Measurements from ENCODE around the gene TEAD3.
A peak's percentile ranks its signal among the peaks of the same experiment; 100 is the strongest.
"Not testable (repeated sequence)": the region's sequence is repeated elsewhere in the genome, so short reads cannot be mapped to it uniquely, and the experiment has no call there.

The TEAD3 gene

DNA sequence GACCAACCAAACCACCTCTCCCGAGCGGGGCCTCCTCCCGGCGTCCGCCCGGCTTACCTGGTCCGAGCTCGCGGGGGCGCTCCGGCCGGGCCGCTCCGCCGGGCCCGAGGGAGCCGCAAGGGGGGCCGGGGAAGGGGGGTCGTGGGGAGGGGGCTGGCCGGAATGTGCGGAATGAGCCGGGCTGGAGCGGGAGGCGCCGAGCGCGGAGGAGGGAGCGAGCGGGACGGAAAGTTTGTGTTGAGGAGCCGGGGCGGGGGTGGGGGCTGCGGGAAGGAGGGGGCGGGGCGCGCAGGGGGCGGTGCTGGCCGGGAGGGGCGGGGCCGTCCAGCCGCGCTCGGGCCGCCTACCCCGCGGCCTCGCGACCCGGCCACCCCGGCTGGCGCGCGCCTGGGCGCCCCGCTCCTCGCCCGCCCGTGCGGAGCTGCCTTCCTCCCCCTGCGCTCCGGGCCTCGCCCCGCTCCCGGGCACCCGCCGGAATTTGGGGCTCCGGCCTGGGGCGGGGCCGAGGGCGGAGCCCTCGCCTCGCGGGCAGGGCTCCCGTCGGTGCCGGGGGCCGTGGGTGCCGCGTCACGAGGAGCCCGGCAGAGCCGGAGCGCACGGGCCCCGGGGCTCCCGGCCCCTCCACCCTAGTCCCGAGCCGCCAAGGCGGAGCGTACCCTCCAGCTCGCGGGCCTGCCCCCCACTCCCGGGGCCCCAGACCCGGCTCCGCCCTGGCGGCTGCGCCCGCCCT is at the start of gene TEAD3:
Gene TEAD3 (minus strand): TSS at position 239 of the 730 bp plus-strand sequence.
- H3K4me3 ChIP-seq (ENCODE audit: low read length in 2 of 2) = peak within 1 kb of the TSS; percentile 72 to 84
- H3K27ac ChIP-seq (ENCODE audit: low read length) = peak within 1 kb of the TSS; percentile 100
- H3K9me3 ChIP-seq (ENCODE audit: control insufficient read depth in 2 of 2, low read length in 2 of 2) = no peaks in the 10 kb centered on the region
- H3K4me1 ChIP-seq (ENCODE audit: control insufficient read depth, insufficient read depth, low read length) = peaks cover 53% of the 10 kb centered on the region
- H3K36me3 ChIP-seq (ENCODE audit: control insufficient read depth in 2 of 2, insufficient read depth in 2 of 2, low read length in 2 of 2) = peaks cover 0 to 5% of the 10 kb centered on the region in 2 donors
- H3K27me3 ChIP-seq (ENCODE audit: control insufficient read depth in 1 of 2, insufficient read depth in 2 of 2, low read length in 2 of 2) = peaks cover 3 to 4% of the 10 kb centered on the region in 2 donors
- peak within 1 kb of the TSS; percentile 94 to 97 for H3K9ac ChIP-seq (ENCODE audit: low read length in 2 of 2)

- H3K27ac ChIP-seq (ENCODE audit: low read length) = no peak overlapping the region
- H3K9ac ChIP-seq (ENCODE audit: low read length in 2 of 2) = no peak overlapping the region
- H3K9me3 ChIP-seq (ENCODE audit: control insufficient read depth in 2 of 2, low read length in 2 of 2) = no peaks in the 10 kb centered on the region
- H3K4me1 ChIP-seq (ENCODE audit: control insufficient read depth, insufficient read depth, low read length) = no peaks in the 10 kb centered on the region
- H3K27me3 ChIP-seq (ENCODE audit: control insufficient read depth in 1 of 2, insufficient read depth in 2 of 2, low read length in 2 of 2) = no peaks in the 10 kb centered on the region
- H3K4me3 ChIP-seq (ENCODE audit: low read length in 2 of 2) = no peak overlapping the region
- no peaks in the 10 kb centered on the region for H3K36me3 ChIP-seq (ENCODE audit: control insufficient read depth in 2 of 2, insufficient read depth in 2 of 2, low read length in 2 of 2)
Measured at GRCh38 chr6:35544769-35545361, 48.0 kb upstream of the TEAD3 start.

GRCh38 chr6:35543459-35544193 is 46.7 kb upstream of the TEAD3 start:
- Histone ChIP-seq H3K27ac (ENCODE audit: low read length) (no peak overlapping the region), H3K4me1 (ENCODE audit: control insufficient read depth, insufficient read depth, low read length) (no peaks in the 10 kb centered on the region), H3K9ac (ENCODE audit: low read length in 2 of 2) (no peak overlapping the region), H3K27me3 (ENCODE audit: control insufficient read depth in 1 of 2, insufficient read depth in 2 of 2, low read length in 2 of 2) (no peaks in the 10 kb centered on the region), H3K36me3 (ENCODE audit: control insufficient read depth in 2 of 2, insufficient read depth in 2 of 2, low read length in 2 of 2) (no peaks in the 10 kb centered on the region), H3K9me3 (ENCODE audit: control insufficient read depth in 2 of 2, low read length in 2 of 2) (no peaks in the 10 kb centered on the region), H3K4me3 (ENCODE audit: low read length in 2 of 2) (no peak overlapping the region)

DNA sequence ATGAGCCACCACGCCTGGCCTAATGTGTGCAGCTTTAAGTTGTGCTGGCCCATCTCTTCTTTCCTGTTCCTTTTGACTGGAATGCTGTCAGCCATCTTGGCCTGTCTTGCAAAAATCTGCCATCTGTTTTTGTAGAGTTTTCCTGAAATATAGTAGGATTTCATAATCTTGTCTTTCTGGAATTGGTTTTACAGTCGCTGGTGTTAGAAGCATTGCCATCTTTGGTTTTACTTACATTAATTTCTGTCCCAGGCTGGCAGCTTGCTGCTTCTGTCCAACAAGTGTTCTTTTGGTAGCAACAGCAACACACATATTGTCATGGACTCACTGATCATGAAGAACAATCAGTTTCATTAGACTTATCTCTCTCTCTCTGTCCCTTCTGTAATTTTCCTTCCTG is 45.0 kb upstream of the TEAD3 start:
- Histone ChIP-seq H3K9ac (ENCODE audit: low read length in 2 of 2) (no peak overlapping the region), H3K4me3 (ENCODE audit: low read length in 2 of 2) (no peak overlapping the region), H3K27me3 (ENCODE audit: control insufficient read depth in 1 of 2, insufficient read depth in 2 of 2, low read length in 2 of 2) (no peaks in the 10 kb centered on the region), H3K9me3 (ENCODE audit: control insufficient read depth in 2 of 2, low read length in 2 of 2) (no peaks in the 10 kb centered on the region), H3K27ac (ENCODE audit: low read length) (no peak overlapping the region), H3K36me3 (ENCODE audit: control insufficient read depth in 2 of 2, insufficient read depth in 2 of 2, low read length in 2 of 2) (no peaks in the 10 kb centered on the region), H3K4me1 (ENCODE audit: control insufficient read depth, insufficient read depth, low read length) (no peaks in the 10 kb centered on the region)

- Histone ChIP-seq H3K4me3 (ENCODE audit: low read length in 2 of 2) (no peak overlapping the region), H3K27me3 (ENCODE audit: control insufficient read depth in 1 of 2, insufficient read depth in 2 of 2, low read length in 2 of 2) (peaks cover 0 to 2% of the 10 kb centered on the region in 2 donors), H3K27ac (ENCODE audit: low read length) (no peak overlapping the region), H3K9me3 (ENCODE audit: control insufficient read depth in 2 of 2, low read length in 2 of 2) (no peaks in the 10 kb centered on the region), H3K36me3 (ENCODE audit: control insufficient read depth in 2 of 2, insufficient read depth in 2 of 2, low read length in 2 of 2) (no peaks in the 10 kb centered on the region), H3K4me1 (ENCODE audit: control insufficient read depth, insufficient read depth, low read length) (no peaks in the 10 kb centered on the region), H3K9ac (ENCODE audit: low read length in 2 of 2) (no peak overlapping the region)
Measured at GRCh38 chr6:35539223-35539622, 42.3 kb upstream of the TEAD3 start.

DNA sequence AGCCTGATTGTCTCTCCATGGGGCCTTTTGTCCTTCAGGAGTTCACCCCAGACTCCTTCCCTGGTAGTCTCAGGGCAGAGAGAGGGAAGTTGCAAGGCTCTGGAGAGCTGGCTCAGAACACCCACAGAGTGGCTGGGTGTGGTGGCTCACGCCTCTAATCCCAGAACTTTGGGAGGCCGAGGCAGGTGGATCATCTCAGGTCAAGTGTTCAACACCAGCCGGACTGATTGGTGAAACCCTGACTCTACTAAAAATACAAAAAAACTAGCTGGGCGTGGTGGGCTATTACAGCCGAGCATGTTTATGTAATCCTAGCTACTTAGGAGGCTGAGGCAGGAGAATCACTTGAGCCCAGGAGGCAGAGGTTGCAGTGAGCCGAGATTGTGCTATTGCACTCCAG is 39.0 kb upstream of the TEAD3 start:
- H3K4me3 ChIP-seq (ENCODE audit: low read length in 2 of 2); H3K27me3 ChIP-seq (ENCODE audit: control insufficient read depth in 1 of 2, insufficient read depth in 2 of 2, low read length in 2 of 2); H3K27ac ChIP-seq (ENCODE audit: low read length); H3K9ac ChIP-seq (ENCODE audit: low read length in 2 of 2); H3K9me3 ChIP-seq (ENCODE audit: control insufficient read depth in 2 of 2, low read length in 2 of 2); H3K4me1 ChIP-seq (ENCODE audit: control insufficient read depth, insufficient read depth, low read length); H3K36me3 ChIP-seq (ENCODE audit: control insufficient read depth in 2 of 2, insufficient read depth in 2 of 2, low read length in 2 of 2): not testable (repeated sequence)

DNA sequence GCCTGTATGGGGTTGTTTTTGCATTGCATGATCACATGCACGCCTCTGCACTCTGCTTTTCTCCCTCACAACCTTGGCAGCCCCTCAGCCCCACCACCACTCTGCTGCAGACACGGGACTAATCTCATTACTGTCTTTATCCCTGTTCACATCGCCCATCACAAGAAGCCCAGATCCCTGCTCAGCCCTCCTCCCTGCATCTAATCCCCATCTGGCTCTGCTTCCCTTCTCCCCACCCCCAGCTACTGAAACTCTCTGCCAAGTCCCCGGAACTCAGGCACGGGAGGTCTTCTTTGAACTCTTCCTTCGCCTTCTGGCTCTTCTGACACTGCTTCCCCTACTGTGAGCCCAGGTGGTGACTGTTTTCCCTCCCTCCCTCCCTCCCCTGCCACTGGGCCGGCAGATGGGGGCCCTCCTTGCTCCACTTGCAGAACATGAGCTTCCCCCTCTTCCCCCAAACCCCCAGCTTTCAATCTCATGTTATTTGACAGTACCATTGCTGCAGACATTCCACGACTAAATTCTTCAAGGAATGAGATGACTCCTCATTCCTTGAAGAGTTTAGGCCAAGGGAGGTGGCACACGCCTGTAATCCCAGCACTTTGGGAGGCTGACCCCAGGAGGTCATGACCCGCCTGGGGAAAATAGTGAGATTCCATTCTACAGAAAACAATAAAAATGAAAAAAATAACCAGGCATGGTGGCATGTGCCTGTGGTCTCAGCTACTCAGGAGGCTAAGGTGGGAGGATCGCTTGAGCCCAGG is 37.7 kb upstream of the TEAD3 start:
- Histone ChIP-seq H3K9ac (ENCODE audit: low read length in 2 of 2) (no peak overlapping the region), H3K36me3 (ENCODE audit: control insufficient read depth in 2 of 2, insufficient read depth in 2 of 2, low read length in 2 of 2) (no peaks in the 10 kb centered on the region), H3K27me3 (ENCODE audit: control insufficient read depth in 1 of 2, insufficient read depth in 2 of 2, low read length in 2 of 2) (peaks cover 0 to 2% of the 10 kb centered on the region in 2 donors), H3K27ac (ENCODE audit: low read length) (no peak overlapping the region), H3K4me1 (ENCODE audit: control insufficient read depth, insufficient read depth, low read length) (no peaks in the 10 kb centered on the region), H3K9me3 (ENCODE audit: control insufficient read depth in 2 of 2, low read length in 2 of 2) (no peaks in the 10 kb centered on the region), H3K4me3 (ENCODE audit: low read length in 2 of 2) (no peak overlapping the region)

DNA sequence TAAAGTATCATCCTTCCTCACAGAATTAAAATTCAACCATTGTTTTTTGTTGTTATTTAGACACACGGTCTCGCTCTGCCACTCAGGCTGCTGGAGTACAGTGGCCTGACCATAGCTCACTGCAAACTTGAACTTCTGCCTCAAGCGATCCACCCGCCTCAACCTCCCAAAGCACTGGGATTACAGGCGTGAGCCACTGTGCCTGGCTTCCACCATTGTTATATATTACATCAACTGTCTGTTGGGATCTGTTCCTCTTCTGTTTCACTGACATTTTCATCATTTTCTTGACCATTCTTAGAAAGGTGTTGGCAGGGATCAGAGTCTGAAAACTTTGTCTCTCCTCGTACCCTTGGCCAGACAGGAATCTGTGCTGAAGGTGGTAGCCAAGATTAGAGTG is 37.1 kb upstream of the TEAD3 start:
- no peak overlapping the region for H3K4me3 ChIP-seq (ENCODE audit: low read length in 2 of 2)
- peaks cover 0 to 2% of the 10 kb centered on the region in 2 donors for H3K27me3 ChIP-seq (ENCODE audit: control insufficient read depth in 1 of 2, insufficient read depth in 2 of 2, low read length in 2 of 2)
- H3K9ac ChIP-seq (ENCODE audit: low read length in 2 of 2) = no peak overlapping the region
- H3K36me3 ChIP-seq (ENCODE audit: control insufficient read depth in 2 of 2, insufficient read depth in 2 of 2, low read length in 2 of 2) = no peaks in the 10 kb centered on the region
- no peaks in the 10 kb centered on the region for H3K4me1 ChIP-seq (ENCODE audit: control insufficient read depth, insufficient read depth, low read length)
- no peak overlapping the region for H3K27ac ChIP-seq (ENCODE audit: low read length)
- no peaks in the 10 kb centered on the region for H3K9me3 ChIP-seq (ENCODE audit: control insufficient read depth in 2 of 2, low read length in 2 of 2)

- H3K4me1 ChIP-seq (ENCODE audit: control insufficient read depth, insufficient read depth, low read length) = no peaks in the 10 kb centered on the region
- no peak overlapping the region for H3K4me3 ChIP-seq (ENCODE audit: low read length in 2 of 2)
- no peak overlapping the region for H3K27ac ChIP-seq (ENCODE audit: low read length)
- H3K27me3 ChIP-seq (ENCODE audit: control insufficient read depth in 1 of 2, insufficient read depth in 2 of 2, low read length in 2 of 2) = peaks cover 0 to 2% of the 10 kb centered on the region in 2 donors
- no peak overlapping the region for H3K9ac ChIP-seq (ENCODE audit: low read length in 2 of 2)
- H3K36me3 ChIP-seq (ENCODE audit: control insufficient read depth in 2 of 2, insufficient read depth in 2 of 2, low read length in 2 of 2) = no peaks in the 10 kb centered on the region
- H3K9me3 ChIP-seq (ENCODE audit: control insufficient read depth in 2 of 2, low read length in 2 of 2) = no peaks in the 10 kb centered on the region
Measured at GRCh38 chr6:35532126-35532525, 35.2 kb upstream of the TEAD3 start.

- no peaks in the 10 kb centered on the region for H3K27me3 ChIP-seq (ENCODE audit: control insufficient read depth in 1 of 2, insufficient read depth in 2 of 2, low read length in 2 of 2)
- no peaks in the 10 kb centered on the region for H3K9me3 ChIP-seq (ENCODE audit: control insufficient read depth in 2 of 2, low read length in 2 of 2)
- no peak overlapping the region for H3K4me3 ChIP-seq (ENCODE audit: low read length in 2 of 2)
- H3K9ac ChIP-seq (ENCODE audit: low read length in 2 of 2) = no peak overlapping the region
- peaks cover 6% of the 10 kb centered on the region for H3K4me1 ChIP-seq (ENCODE audit: control insufficient read depth, insufficient read depth, low read length)
- no peak overlapping the region for H3K27ac ChIP-seq (ENCODE audit: low read length)
- no peaks in the 10 kb centered on the region for H3K36me3 ChIP-seq (ENCODE audit: control insufficient read depth in 2 of 2, insufficient read depth in 2 of 2, low read length in 2 of 2)
Measured at GRCh38 chr6:35524380-35525020, 27.6 kb upstream of the TEAD3 start.

Measured in stomach smooth muscle (tissue), 2 donors.